Sigmoid colon (tissue), 7 donors: ENCODE data around the gene CFAP141. TPM values are rescaled to one million over a fixed set of nuclear protein-coding genes. Genes with fewer than 3 reads are reported as not detected.

ENCODE experiments used
- DNase-seq: peaks from one replicate; pipeline ENCODE4 v3.0.0-alpha.2; 2019
- H3K27ac ChIP-seq, 4 donors: fragments of 200-600 bp; sonication (generic); one replicate each; pipeline ENCODE4 v1.5.1; 2016 to 2019; ENCODE audit warnings: mild to moderate bottlenecking in 1 of 4
- H3K27me3 ChIP-seq, 3 donors: fragments of 200-600 bp; sonication (generic); one replicate each; pipeline ENCODE4 v1.5.1; 2019; ENCODE audit warnings: mild to moderate bottlenecking in 1 of 3
- H3K36me3 ChIP-seq, 4 donors: fragments of 200-600 bp; sonication (generic); one replicate each; pipeline ENCODE4 v1.5.1; 2016 to 2019
- H3K4me1 ChIP-seq, 4 donors: fragments of 200-600 bp; sonication (generic); one replicate each; pipeline ENCODE4 v1.5.1; 2017 to 2019
- H3K4me3 ChIP-seq, 4 donors: fragments of 200-600 bp; sonication (generic); one replicate each; pipeline ENCODE4 v1.5.1; 2017 to 2019; ENCODE audit warnings: mild to moderate bottlenecking in 2 of 4, moderate library complexity in 1 of 4
- H3K9me3 ChIP-seq, 4 donors: fragments of 200-600 bp in 3 of 4; sonication (generic) in 3 of 4; one replicate each; pipeline versions ENCODE4 v1.5.1 to v1.6.1; 2013 to 2019
- EP300 ChIP-seq, 4 donors: sonication (generic); formaldehyde crosslinking; IDR thresholded peaks; one replicate each; pipeline ENCODE4 v1.6.1; 2017; ENCODE audit warnings: antibody characterized with exemption in 4 of 4
- POLR2A ChIP-seq, 2 donors: fragments of 450-650 bp; IDR thresholded peaks; one replicate each; pipeline ENCODE4 v1.6.1; 2016; ENCODE audit warnings: antibody characterized with exemption in 2 of 2, mild to moderate bottlenecking in 2 of 2, moderate library complexity in 2 of 2
- POLR2AphosphoS5 ChIP-seq, 4 donors: sonication (generic); formaldehyde crosslinking; IDR thresholded peaks; one replicate each; pipeline ENCODE4 v1.6.1; 2017; ENCODE audit warnings: antibody characterized with exemption in 4 of 4
- WGBS, 2 donors: extraction: QIAGEN DNeasy Blood & Tissue Kit; methylation state at CpG; one replicate each; pipeline ENCODE4 v1.1.7; 2013; 5-methylcytosine and 5-hydroxymethylcytosine counted together
- intact Hi-C: fragments of 100-400 bp; cut with DNase I; formaldehyde crosslinking; loops from one replicate; pipeline ENCODE4 v1.15.1; 2023
- polyA plus RNA-seq, 3 donors: library from polyadenylated mRNA; stranded (reverse); fragments of 200-250 nt; gene quantifications; one replicate each; pipeline ENCODE4 v1.2.3, GENCODE V29; 2013
- total RNA-seq, 4 donors: library from RNA; depleted of rRNA; stranded (reverse); fragments of >200 nt; gene quantifications; one replicate each; pipeline ENCODE4 v1.1.0, GENCODE V29; 2016
- TF ChIP-seq, protein P1 (sequence below), 4 experiments: fragments of 450-650 bp in 3 of 4; fragments of 200-600 bp in 1 of 4; IDR thresholded peaks; one replicate each; pipeline ENCODE4 v1.5.1; 2016 to 2019; ENCODE audit warnings: antibody characterized with exemption in 4 of 4, mild to moderate bottlenecking in 3 of 4, moderate library complexity in 2 of 4
- donor health status: healthy with polysubstance abuse.
- donor health status: Bipolar disorder and iron deficiency.
- donor health status: healthy.

The CFAP141 gene
- total and polyA plus RNA-seq, 7 donors, result not detected

DNA sequence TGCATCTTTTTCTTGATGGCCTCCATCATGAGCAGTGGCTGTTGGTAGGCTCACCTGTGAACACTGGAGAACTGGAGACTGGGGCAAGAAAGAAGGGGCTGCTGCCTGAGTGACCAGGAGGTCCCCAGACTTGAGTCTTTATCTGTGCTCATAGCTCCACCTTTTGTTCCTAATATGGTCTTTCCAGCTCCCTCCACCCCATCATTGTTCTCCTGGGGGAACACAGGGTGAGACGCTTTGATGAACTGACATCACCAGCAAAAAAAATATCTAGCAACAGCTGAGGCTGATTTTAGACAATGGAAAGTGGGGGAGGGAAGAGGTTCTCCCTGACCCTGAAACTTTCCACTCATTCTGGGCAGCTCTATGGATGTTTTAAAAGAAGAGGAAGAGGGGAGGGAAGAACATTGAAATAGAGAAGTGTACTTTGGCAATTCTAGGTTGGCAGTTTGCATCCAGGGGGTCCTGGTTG is 14.1 kb downstream of the CFAP141 start, which contains the start of gene TPM3:
Gene TPM3, minus strand, starts transcription at position 111 of the 472 bp plus-strand sequence. Its CDS starts 82 bp downstream, at position 29.
- Histone ChIP-seq H3K4me3 (no peak within 1 kb of the TSS), H3K9me3 (no peaks in the 10 kb centered on the region), H3K27me3 (no peaks in the 10 kb centered on the region), H3K36me3 (no peaks in the 10 kb centered on the region), H3K27ac (no peak within 1 kb of the TSS), H3K4me1 (no peaks in the 10 kb centered on the region)
- intact Hi-C loops, result no loop called here
- 14 to 38% methylated on average over 1 of the region's 1 CpG for WGBS, 2 donors
- TF ChIP-seq EP300 (IDR thresholded peaks at IDR 0.05) (no peak), POLR2A (IDR thresholded peaks at IDR 0.05) (no peak), POLR2AphosphoS5 (IDR thresholded peaks at IDR 0.05) (no peak)
- TF ChIP-seq, protein P1, sequence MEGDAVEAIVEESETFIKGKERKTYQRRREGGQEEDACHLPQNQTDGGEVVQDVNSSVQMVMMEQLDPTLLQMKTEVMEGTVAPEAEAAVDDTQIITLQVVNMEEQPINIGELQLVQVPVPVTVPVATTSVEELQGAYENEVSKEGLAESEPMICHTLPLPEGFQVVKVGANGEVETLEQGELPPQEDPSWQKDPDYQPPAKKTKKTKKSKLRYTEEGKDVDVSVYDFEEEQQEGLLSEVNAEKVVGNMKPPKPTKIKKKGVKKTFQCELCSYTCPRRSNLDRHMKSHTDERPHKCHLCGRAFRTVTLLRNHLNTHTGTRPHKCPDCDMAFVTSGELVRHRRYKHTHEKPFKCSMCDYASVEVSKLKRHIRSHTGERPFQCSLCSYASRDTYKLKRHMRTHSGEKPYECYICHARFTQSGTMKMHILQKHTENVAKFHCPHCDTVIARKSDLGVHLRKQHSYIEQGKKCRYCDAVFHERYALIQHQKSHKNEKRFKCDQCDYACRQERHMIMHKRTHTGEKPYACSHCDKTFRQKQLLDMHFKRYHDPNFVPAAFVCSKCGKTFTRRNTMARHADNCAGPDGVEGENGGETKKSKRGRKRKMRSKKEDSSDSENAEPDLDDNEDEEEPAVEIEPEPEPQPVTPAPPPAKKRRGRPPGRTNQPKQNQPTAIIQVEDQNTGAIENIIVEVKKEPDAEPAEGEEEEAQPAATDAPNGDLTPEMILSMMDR (IDR thresholded peaks at IDR 0.05), result no peak
- DNase-seq, result no peak

DNA sequence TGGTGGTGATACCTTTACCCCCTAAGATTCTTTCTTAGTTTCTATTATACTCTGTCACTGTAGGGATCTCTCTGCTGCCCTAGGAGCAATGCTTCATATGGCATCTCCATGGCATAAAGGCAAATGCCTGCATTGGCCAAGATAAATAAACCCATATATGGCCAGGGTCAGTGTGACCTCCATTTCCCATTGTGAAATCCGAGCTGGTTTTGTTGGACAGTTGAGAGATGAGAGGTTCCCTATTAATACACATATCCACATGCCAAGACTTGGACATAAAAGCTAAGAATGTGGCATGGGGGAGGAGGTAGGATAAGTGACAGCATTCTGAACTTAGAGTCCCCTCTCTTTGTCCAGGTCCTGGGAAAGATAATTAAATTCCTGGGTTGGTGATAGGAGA is 15.6 kb downstream of the CFAP141 start:
- H3K27ac ChIP-seq, result peak overlapping the region in 1 of 4 donors; percentile 19
- WGBS, 2 donors, result 16 to 62% methylated on average over 1 of the region's 1 CpG
- intact Hi-C loops, result no loop called here

DNA sequence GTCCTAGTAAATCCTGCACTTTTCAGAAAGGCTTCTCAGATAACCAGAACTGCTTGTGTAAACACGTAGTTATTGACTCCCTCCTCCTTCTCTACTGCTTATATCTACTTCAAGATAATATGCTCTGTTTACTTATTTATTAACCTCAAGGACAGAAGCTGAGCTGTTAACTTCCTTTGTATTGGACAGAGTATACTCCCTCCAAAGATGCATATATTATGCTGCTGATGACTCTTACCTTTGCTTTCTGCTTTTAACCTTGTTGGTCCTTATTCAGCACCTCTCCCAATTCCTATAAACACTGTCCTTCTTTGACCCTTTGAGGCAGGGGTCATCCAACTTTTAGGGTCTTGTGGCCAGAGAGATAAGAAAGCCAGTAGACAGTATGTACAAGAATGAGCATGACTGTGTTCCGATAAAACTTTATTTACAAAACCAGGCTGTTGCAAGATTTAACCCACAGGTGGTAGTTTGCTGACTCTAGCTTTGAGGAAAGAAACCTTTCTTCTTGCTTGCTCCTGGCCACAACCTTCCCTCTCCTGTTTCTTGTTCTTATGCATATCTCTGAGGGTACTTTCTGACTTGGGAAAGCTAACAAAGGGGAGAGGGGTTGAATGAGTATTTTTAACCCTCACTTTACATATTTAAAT is 19.2 kb downstream of the CFAP141 start:
- Histone ChIP-seq H3K9me3 (no peaks in the 10 kb centered on the region), H3K4me1 (peaks cover 0 to 10% (median 6%) of the 10 kb centered on the region in 4 donors), H3K36me3 (no peaks in the 10 kb centered on the region), H3K27me3 (no peaks in the 10 kb centered on the region), H3K4me3 (no peak overlapping the region), H3K27ac (no peak overlapping the region)
- DNase-seq, result no peak
- WGBS, 2 donors, result 24 to 52% methylated on average over 2 of the region's 2 CpGs
- no peak for TF ChIP-seq EP300 (IDR thresholded peaks at IDR 0.05)
- TF ChIP-seq POLR2AphosphoS5 (IDR thresholded peaks at IDR 0.05), result no peak
- no peak for TF ChIP-seq POLR2A (IDR thresholded peaks at IDR 0.05)
- TF ChIP-seq, protein P1 (IDR thresholded peaks at IDR 0.05), result no peak
- intact Hi-C loops, result no loop called here

More for the DNA sequence above, 15.6 kb downstream of the CFAP141 start:
- TF ChIP-seq POLR2A (IDR thresholded peaks at IDR 0.05) (no peak), EP300 (IDR thresholded peaks at IDR 0.05) (no peak), POLR2AphosphoS5 (IDR thresholded peaks at IDR 0.05) (no peak)
- TF ChIP-seq, protein P1 (IDR thresholded peaks at IDR 0.05), result no peak
- no peak overlapping the region for H3K4me3 ChIP-seq
- H3K9me3 ChIP-seq, result no peaks in the 10 kb centered on the region
- DNase-seq, result no peak
- H3K36me3 ChIP-seq, result no peaks in the 10 kb centered on the region
- H3K4me1 ChIP-seq, result no peaks in the 10 kb centered on the region
- no peaks in the 10 kb centered on the region for H3K27me3 ChIP-seq

DNA sequence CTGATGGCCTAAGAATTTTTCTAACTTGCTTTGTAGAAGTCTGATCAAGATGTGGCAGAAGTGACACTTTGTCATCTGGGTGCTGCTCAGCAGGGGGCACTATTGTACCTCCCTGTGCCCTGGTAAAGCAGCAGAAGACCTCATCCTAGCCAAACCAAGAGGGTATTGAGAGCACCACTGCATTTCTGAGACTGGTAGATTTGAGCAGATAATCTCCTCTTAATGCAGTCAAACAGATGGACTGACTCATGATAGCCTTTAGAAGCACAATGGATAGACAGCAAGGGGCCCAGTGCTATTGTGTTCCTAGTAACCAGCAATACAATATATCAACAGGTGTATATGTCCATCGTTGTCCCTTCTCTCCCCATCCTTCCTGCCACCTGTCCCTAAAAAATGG is 20.0 kb downstream of the CFAP141 start:
- H3K4me1 ChIP-seq, result peaks cover 0 to 18% (median 14%) of the 10 kb centered on the region in 4 donors
- DNase-seq, result no peak

More for the DNA sequence above, 20.0 kb downstream of the CFAP141 start:
- Histone ChIP-seq H3K4me3 (no peak overlapping the region), H3K27ac (no peak overlapping the region), H3K27me3 (no peaks in the 10 kb centered on the region), H3K9me3 (no peaks in the 10 kb centered on the region), H3K36me3 (no peaks in the 10 kb centered on the region)
- intact Hi-C loops, result no loop called here
- 27 to 67% methylated on average over 1 of the region's 1 CpG for WGBS, 2 donors
- TF ChIP-seq POLR2A (IDR thresholded peaks at IDR 0.05), result no peak
- no peak for TF ChIP-seq POLR2AphosphoS5 (IDR thresholded peaks at IDR 0.05)
- no peak for TF ChIP-seq EP300 (IDR thresholded peaks at IDR 0.05)
- TF ChIP-seq, protein P1 (IDR thresholded peaks at IDR 0.05), result no peak
